ENCODE measurements around the gene SAP30L. TPM values are rescaled to one million over a fixed set of nuclear protein-coding genes. Genes with fewer than 3 reads are reported as not detected.

SAP30L gene
- total and polyA plus RNA-seq, 2 of the 4 experiments (the other 2 are of a cell fraction), result 9.7 to 17.6 TPM

DNA sequence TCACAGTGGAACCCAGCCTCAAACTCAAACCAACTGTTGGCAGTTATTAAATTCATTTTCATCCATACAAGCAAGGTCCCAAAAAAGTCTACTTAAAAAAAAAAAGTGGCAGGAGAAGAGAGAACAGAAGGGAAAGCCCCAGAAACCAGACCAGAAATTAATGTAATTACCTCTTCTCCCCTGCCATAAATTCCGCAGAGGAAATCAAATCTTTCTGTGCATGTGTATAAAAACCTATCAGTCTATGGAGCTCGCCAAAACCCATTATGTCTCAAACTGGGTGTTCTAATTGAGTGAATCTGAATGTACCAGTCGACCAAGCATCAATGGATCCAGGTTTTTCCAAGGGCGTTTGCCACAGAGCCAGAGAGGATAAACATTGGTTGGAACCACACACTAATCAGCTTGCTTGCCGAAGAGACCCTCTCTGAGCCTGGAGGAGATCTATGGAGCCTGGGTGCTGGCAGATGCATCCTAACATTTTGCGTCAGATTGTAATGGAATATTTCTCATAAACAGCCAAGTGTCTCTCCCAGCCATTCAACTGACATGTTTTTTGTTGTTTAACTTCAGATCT, 40.1 kb downstream of the SAP30L start:
- Histone ChIP-seq H3K14ac (replicated peaks; ENCODE audit: low read depth, low read length) (no peak overlapping the region), H3K56ac (ENCODE audit: extremely low read depth, insufficient read depth, low read length) (no peak overlapping the region), H2BK20ac (ENCODE audit: low read depth, low read length) (no peak overlapping the region), H3K4ac (ENCODE audit: low read depth, low read length) (no peak overlapping the region), H3K4me3 (ENCODE audit: insufficient read depth, low read depth, low read length) (no peak overlapping the region), H3K18ac (ENCODE audit: low read depth, low read length) (no peak overlapping the region), H4K20me1 (ENCODE audit: insufficient read depth, low read length) (no peaks in the 10 kb centered on the region; the same call in 1 of the 2 replicates), H3K9me3 (ENCODE audit: control insufficient read depth, insufficient read depth, low read length) (peaks cover 8% of the 10 kb centered on the region), H3K36me3 (ENCODE audit: control insufficient read depth, insufficient read depth, low read length) (no peaks in the 10 kb centered on the region), H4K91ac (ENCODE audit: insufficient read depth, low read depth, low read length) (no peak overlapping the region), H2BK15ac (ENCODE audit: low read depth, low read length) (no peak overlapping the region), H2AK5ac (ENCODE audit: low read depth, low read length) (no peak overlapping the region), H2BK120ac (ENCODE audit: low read depth, low read length) (no peak overlapping the region), H4K8ac (ENCODE audit: low read depth in 2 of 2, low read length in 2 of 2) (no peak overlapping the region), H3K27me3 (ENCODE audit: control insufficient read depth, insufficient read depth, low read length) (peaks cover 76% of the 10 kb centered on the region), H3K4me1 (ENCODE audit: control insufficient read depth, insufficient read depth, low read length) (no peaks in the 10 kb centered on the region), H2BK5ac (ENCODE audit: low read depth, low read length, poor library complexity, severe bottlenecking) (no peak overlapping the region), H3K4me2 (ENCODE audit: low read depth, low read length) (no peak overlapping the region), H3K9ac (ENCODE audit: low read depth, low read length) (no peak overlapping the region), H3K79me1 (ENCODE audit: low read depth in 1 of 2, low read length in 2 of 2) (no peaks in the 10 kb centered on the region), H3K23ac (ENCODE audit: low read depth, low read length) (no peak overlapping the region), H3K27ac (ENCODE audit: insufficient read depth, low read length) (no peak overlapping the region), H2AK9ac (replicated peaks; ENCODE audit: low read depth, low read length, poor library complexity) (no peak overlapping the region), H4K5ac (ENCODE audit: low read depth, low read length) (no peak overlapping the region), H3K9me1 (ENCODE audit: insufficient read depth, low read length) (no peaks in the 10 kb centered on the region), H2AFZ (replicated peaks; ENCODE audit: low read length, poor library complexity) (no peak overlapping the region)
- in situ Hi-C loops (cut with MboI; ENCODE audit: low sequenced_read_pairs) (no loop called here), dilution Hi-C loops (cut with HindIII; ENCODE audit: low sequenced_read_pairs, unreplicated experiment) (no loop called here), intact Hi-C loops (cut with micrococcal nuclease) (no loop called here)
- 10% methylated on average over 2 of the region's 6 CpGs; no CpG with 5 or more reads in 1 of the 2 experiments for WGBS, 2 experiments (ENCODE audit: extremely low coverage in 2 of 2, insufficient read length in 1 of 2)
- DNase-seq, result no peak
- BruUV-seq (replicated peaks), result no TSS peak
- no peak for ATAC-seq (ENCODE audit: low read depth)
- TF ChIP-seq, protein P1, sequence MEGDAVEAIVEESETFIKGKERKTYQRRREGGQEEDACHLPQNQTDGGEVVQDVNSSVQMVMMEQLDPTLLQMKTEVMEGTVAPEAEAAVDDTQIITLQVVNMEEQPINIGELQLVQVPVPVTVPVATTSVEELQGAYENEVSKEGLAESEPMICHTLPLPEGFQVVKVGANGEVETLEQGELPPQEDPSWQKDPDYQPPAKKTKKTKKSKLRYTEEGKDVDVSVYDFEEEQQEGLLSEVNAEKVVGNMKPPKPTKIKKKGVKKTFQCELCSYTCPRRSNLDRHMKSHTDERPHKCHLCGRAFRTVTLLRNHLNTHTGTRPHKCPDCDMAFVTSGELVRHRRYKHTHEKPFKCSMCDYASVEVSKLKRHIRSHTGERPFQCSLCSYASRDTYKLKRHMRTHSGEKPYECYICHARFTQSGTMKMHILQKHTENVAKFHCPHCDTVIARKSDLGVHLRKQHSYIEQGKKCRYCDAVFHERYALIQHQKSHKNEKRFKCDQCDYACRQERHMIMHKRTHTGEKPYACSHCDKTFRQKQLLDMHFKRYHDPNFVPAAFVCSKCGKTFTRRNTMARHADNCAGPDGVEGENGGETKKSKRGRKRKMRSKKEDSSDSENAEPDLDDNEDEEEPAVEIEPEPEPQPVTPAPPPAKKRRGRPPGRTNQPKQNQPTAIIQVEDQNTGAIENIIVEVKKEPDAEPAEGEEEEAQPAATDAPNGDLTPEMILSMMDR (conservative IDR thresholded peaks at IDR 0.05; ENCODE audit: low read depth, low read length), result no peak
- TF ChIP-seq CEBPB (IDR thresholded peaks at IDR 0.05; ENCODE audit: low read depth, low read length) (no peak), RAD21 (IDR thresholded peaks at IDR 0.05; ENCODE audit: low read length) (no peak), RFX5 (IDR thresholded peaks at IDR 0.05; ENCODE audit: low read depth, low read length) (no peak), NFE2L2 (IDR thresholded peaks at IDR 0.05; ENCODE audit: low read depth, low read length) (no peak), RCOR1 (IDR thresholded peaks at IDR 0.05; ENCODE audit: insufficient replicate concordance, low read length) (no peak), MXI1 (IDR thresholded peaks at IDR 0.05; ENCODE audit: borderline replicate concordance, low read depth, low read length) (no peak), MAFK (IDR thresholded peaks at IDR 0.05; ENCODE audit: low read depth, low read length) (no peak), SMC3 (IDR thresholded peaks at IDR 0.05; ENCODE audit: low read depth, low read length) (no peak), POLR2A (IDR thresholded peaks at IDR 0.05; ENCODE audit: low read depth, low read length) (no peak), MAZ (IDR thresholded peaks at IDR 0.05; ENCODE audit: borderline replicate concordance, low read depth, low read length) (no peak), CHD1 (IDR thresholded peaks at IDR 0.05; ENCODE audit: low read depth, low read length) (no peak), FOS (IDR thresholded peaks at IDR 0.05; ENCODE audit: low read depth, low read length) (no peak), BHLHE40 (IDR thresholded peaks at IDR 0.05; ENCODE audit: low read depth, low read length) (no peak)
- TF ChIP-seq, protein P2, sequence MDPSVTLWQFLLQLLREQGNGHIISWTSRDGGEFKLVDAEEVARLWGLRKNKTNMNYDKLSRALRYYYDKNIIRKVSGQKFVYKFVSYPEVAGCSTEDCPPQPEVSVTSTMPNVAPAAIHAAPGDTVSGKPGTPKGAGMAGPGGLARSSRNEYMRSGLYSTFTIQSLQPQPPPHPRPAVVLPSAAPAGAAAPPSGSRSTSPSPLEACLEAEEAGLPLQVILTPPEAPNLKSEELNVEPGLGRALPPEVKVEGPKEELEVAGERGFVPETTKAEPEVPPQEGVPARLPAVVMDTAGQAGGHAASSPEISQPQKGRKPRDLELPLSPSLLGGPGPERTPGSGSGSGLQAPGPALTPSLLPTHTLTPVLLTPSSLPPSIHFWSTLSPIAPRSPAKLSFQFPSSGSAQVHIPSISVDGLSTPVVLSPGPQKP (IDR thresholded peaks at IDR 0.05; ENCODE audit: borderline replicate concordance, low read depth, low read length), result no peak
- TF ChIP-seq, protein P3, sequence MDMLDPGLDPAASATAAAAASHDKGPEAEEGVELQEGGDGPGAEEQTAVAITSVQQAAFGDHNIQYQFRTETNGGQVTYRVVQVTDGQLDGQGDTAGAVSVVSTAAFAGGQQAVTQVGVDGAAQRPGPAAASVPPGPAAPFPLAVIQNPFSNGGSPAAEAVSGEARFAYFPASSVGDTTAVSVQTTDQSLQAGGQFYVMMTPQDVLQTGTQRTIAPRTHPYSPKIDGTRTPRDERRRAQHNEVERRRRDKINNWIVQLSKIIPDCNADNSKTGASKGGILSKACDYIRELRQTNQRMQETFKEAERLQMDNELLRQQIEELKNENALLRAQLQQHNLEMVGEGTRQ (IDR thresholded peaks at IDR 0.05; ENCODE audit: low read depth, low read length), result no peak
- ChIA-PET POLR2A (ENCODE audit: unreplicated experiment) (no interaction called here), CTCF (interaction anchor here (0.5 to 0.7 kb wide), 2 partner anchors 15 to 214 kb away, joined by 3 to 5 read pairs; no protein-coding TSS in a partner anchor)

All from IMR-90 (cell line).